GDM1 (cell line): ENCODE measurements around the gene CLEC16A.

Source experiments
- DNase-seq: peaks from one replicate; lab custom pipeline; 2025; lab: John Stamatoyannopoulos, UW

The CLEC16A gene

DNA sequence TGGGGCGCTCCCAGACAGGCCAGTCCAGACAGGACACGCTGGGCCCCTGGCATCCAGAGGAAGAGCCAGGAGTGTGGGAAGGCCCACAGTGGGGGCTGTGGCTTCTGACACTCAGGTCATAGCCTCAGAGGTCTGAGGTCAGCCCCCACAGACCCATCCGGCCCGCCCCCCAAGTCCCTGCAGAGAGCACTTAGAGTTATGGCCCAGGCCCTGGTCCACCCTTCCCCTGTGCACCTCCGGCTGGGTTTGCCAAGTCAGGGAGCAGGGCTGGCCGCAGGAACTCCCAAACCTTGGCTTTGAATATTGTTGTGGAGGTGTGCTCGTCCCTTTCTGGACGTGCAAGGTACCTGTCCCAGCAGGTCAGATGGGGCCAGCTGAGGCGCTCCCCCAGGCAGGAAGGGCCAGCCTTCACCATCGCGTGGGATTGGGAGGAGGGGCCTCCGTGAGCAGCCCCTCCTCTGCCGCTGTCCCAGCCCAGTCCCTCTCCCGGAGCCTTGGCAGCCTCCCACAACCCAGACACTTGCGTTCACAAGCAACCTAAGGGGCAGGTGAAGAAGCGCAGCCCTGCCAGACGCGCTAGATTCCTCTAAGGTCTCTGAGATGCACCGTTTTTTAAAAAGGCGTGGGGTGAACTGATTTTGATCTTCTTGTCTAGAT lies 237.0 kb downstream of the CLEC16A start:
- no peak for DNase-seq

DNA sequence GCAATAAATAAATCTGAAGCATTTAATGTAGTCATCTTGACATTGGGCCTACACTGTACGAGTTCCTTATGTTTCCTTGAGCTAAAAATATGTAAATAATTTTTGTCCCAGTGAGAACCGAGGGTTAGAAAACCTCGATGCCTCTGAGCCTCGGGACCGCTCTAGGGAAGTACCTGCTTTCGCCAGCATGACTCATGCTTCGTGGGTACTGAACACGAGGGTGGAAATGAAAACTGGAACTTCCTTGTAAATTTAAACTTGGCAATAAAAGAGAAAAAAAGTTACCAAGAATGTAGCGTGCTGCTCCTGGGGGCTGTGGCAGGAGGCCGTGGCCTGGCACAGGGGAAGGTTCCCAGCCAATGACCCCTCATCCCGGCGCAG lies 237.5 kb downstream of the CLEC16A start:
- peak; percentile 43 for DNase-seq

DNA sequence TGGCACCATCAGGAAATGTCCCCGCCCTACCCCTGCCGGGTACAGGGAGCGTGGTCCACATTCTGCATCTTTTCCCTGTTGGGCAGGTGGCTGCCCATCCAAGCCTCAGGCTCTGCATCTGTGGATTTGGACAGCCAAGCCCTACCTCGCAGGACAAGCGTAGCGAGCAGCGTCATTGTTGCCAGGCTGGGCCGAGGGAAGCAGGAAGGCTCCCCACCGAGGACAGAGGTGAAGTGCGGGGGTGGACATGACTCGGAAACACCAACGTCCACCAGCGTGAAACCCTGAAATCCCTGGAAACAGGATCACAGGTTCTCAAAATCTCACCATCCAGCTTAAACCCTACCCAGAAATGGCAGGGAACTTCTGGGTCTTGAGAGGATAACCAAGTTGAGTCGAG lies 238.0 kb downstream of the CLEC16A start:
- DNase-seq = no peak

DNA sequence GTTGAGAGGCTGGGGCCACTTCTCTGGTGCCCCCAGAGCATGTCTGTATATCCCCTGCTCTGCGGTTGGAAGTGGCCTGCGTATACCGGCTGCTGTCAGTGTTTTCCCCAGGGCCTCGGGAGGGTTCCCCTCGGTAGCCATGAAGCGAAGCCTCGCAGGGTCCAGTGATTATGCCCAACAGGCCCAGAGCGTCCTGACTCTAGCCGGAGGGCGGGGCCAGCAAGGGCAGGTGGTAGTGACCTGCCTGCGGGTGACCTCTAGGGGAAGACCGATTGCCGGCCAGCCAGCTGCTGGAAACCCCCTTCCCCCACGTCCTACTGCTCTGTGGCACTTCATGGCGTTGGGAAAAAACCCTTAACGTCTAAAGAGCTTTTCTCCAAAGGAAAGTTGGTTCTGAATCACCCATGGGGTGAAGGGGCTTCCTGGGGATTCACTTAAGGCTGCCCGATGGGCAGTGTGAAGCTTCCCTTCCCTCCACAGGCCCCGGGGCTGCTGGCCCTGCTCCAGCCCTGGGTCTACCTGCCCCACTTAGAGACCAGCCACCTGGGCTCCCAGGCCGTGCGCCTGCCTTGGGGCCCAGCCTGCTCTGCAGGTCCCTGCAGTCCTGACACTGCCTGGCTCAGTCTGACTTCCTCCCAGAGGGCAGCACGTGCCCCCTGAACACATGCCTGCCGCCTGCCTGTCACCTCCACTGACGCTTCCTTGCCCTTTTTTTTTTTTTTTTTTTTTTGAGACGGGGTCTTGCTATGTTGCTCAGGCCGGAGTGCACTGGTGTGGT lies 238.9 kb downstream of the CLEC16A start:
- no peak for DNase-seq

DNA sequence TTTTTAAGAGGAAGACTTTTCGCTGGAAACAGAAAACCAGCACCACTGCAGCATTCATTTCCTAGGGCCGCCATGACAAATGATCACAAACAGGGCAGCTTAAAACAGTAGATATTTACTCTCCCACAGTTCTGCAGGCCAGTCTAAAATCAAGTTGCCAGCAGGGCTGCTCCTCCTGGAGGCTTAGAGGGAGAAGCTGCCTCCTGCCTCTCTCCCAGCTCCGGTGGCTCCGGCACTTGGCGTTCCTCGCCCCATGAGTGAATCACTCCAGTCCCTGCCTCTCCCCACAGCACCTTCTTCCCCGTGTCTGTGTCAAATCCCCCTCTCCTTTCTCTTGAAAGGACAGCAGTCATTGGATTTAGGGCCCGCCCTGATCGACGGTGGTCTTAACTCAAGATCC lies 239.6 kb downstream of the CLEC16A start:
- no peak for DNase-seq

DNA sequence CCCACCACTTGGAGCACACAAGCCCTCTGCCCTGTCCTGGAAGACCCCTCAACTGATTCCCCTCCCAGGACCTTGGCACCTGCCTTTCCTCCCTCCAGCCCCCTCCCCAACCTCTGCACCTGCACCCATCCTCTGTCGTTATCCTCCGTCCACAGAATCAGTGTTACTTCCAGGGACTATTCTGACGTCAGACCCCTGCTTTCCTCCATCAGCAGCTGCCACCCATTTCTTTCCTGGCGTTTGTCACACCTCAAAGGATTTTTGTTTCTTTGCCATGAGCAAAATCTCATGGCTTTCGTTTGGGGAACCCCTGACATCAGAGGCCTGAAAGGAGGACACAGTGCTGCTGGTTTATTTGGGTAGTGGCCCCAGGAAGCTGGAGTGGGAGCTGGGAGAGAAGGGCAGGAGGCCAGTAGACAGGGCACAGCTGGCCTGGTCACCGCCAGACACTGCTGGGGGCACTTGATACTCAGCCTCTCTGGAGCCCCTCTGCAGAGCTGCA lies 243.2 kb downstream of the CLEC16A start:
- no peak for DNase-seq

DNA sequence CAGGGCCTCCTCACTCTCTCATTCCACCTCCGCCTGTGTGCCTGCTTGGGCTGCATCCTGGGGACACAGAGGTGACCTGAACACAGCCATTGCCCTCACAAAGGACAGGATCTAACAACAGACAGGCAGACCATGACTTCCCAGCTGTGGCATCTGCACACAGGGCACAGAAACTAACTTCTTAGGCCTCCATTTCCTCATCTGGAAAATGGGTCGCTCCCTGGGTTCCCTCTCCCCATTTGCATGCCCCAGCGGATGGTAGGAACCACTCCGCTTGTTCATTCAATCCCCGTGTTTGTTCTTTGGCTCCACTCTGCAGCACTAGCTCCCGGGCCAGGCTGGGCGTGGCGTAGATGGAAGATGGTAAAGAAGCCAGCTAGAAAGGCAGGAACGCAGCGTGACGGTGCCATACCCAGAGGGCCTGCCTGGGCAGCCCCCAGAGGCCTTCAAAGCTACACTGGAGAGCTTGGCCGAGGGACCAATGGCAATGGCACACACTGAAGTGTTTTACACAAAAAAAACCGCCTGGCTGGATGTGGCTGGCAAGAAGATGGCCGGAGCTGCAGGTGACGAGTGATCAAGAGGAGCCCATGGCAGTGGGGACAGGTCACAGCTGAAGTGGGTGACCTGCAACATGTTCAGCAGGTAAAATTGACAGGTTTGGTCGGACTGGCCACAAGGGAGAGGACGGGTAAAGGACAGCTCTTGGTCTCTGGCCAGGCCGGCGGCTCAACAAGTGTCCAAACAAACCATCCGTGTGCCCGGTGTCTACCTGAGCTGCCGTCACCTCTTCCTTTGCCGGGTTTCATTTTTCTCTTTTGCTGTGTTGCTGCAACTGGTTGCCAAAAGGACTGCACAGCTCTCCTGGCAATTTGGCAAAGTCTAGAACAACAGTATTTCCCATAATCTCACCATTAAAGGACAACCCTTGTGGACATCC lies 244.7 kb downstream of the CLEC16A start:
- DNase-seq = no peak

DNA sequence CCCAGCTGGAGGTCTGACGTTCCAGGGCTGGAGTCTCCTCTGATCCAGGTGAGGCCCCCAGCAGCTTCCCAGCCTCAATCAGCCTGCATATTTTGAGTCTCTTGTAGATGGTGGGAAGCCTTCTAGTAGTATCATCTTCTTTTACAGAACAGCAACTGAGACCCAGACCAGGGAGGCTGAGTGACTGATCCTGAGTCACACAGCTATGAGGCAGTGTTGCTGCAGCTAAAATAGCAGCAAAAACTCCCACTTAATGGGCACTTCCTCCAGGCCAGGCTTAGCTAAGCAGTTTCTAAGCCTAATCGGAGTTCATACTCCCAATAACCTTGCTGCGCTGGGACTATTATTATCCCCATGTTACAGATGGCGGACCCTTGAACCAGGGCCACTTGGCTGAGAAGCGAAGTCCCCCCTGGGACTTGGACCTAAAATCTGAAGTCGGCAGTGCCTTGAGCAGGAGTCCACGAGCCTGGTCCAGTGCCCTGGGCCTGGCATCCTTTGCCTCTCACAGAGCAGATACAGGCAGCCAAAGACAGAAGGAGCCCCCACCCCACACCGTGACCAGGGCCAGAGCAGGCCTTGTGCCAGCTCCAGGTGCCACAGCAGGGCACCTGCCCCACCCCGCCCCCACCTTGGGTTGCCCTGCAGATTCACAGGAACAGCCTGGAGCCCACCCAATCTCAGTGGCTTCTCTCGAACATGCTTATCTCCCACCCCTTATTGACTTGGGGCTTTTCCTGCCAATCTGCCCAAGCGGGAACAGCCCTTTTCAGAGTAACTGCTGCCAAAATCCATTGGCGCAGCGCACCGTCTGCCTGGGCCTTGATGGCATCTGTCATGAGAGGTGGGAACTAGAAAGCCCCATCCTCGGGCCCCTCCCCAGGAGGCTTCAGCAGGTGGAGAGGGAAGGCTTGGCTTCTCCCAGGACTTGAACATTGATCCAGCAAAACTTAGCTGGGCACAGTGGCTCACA lies 246.5 kb downstream of the CLEC16A start:
- no peak for DNase-seq

DNA sequence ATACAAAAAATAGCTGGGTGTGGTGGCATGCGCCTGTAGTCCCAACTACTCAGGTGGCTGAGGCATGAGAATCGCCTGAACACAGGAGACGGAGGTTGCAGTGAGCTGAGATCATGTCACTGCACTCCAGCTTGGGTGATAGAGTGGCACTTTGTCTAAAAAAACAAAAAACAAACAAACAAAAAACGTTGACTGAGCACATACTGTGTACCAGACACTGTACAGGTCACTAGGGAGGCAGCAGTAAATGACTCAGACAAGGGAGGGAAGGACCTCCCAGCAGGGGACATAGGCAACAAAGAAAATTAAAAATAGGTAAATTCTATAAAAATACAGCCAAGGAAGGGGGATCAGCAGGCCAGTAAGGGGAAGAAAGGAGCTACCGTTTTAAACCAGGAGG lies 247.3 kb downstream of the CLEC16A start:
- no peak for DNase-seq

DNA sequence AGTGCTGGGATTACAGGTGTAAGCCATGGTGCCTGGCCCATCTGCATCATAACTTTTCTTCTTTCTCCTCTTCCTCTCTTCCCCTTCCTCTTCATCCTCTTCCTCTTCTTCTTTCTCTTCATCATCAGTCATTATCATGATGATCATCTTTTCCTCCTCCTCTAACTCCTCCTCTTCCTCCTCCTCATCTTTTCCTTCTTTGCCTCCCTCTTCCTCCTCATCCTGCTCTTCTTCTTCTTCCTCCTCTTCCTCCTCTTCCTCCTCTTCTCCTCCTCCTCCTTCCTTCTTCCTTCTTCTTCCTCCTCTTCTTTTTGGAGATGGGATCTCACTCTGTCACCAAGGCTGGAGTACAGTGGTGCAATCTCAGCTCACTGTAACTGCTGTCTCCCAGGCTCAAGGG lies 249.1 kb downstream of the CLEC16A start:
- no peak for DNase-seq

DNA sequence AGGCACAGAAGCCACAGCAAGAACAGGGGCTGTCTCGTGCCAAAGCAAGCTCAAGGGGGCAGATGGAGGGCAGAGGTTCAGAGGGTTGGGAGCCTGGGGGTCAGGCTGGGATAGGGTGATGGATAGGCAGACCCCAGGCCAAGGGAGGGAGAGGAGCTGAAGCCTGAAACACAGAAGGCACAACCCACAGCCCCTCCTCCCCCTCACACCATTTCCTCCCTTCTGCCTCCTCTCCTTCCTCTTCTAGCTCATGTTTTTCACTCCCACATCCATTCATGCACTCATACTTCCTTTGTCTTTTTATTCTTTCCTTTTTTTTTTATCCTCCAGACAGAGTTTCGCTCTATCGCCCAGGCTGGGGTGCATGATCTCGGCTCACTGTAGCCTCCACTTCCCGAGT lies 250.5 kb downstream of the CLEC16A start:
- peak; percentile 20 for DNase-seq

DNA sequence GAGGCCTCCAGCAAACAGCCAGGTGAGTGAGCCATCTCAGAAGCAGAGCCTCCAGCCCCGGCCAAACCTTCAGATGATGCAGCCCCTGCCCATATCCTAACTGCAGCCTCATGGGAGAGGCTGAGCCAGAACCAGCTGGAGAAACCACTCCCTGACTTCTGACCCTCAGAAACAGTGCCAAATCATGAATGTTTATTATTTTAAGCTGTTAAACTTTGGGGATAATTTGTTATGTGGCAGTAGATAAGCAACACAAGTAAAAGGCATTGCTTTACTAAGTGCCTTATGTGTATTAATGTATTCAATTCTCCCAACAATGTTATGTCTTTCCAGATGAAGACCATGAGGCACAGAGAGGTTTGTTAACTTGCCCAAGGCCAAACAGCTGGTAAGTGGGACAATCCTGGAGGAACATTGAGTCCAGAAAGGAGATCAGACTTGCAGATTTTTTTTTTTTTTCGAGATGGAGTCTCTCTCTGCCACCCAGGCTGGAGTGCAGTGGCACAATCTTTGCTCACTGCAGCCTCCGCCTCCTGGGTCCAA lies 252.0 kb downstream of the CLEC16A start:
- DNase-seq = no peak

DNA sequence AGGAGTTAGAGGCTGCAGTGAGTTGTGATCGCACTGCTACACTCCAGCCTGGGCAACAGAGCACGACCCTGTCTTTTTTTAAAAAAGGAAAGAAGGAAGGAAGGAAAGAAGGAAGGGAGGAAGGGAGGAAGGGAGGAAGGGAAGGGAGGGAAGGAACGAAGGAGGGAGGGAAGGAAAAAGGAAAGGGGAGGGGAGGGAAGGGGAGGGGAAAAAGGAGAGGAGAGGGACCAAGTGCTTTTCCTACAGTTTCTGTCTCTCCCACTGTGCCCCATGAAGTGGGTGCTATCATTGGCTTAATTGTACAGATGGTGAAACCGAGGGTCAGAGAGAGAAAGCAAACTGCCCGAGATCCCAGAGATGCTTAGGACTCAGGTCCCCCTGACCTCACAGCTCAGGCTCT lies 254.0 kb downstream of the CLEC16A start:
- no peak for DNase-seq

DNA sequence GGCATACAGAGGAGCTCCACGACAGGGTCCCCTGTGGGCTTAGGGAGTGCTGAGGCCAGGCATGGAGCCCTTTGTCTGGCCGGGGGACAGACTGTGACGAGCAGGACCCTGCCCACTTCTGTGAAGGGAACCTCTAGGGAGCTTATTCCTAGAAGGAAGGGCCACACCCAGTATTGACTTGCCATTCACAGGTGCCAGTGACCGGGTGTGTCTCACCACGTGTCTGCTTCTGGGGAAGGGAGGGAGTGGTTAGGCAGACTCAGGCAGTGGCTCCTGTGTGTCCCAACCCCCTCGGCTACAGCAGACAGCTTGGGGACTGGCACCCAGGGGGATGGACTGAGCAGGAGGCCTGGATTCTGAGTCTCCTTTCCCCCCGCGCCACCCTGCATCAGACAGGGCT lies 254.5 kb downstream of the CLEC16A start:
- no peak for DNase-seq

DNA sequence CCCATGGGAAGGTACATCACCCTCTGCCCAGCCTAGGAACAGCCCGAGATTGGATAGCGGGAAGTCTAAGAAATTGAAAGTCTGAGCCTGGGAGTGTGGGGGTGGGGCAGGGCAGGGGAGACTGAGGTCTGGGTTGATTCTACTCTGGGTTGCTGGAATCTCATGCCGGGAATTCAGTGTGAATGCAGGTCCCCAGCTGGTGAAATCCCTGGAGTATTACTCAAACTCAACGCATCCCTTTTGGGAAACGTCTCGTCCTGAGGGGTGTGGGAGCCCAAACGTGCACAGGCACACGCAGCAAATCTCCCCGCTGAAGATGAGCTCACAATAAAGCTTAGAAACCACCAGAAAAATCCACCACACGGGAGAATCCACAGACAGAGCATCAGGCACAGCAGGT lies 256.2 kb downstream of the CLEC16A start:
- no peak for DNase-seq

DNA sequence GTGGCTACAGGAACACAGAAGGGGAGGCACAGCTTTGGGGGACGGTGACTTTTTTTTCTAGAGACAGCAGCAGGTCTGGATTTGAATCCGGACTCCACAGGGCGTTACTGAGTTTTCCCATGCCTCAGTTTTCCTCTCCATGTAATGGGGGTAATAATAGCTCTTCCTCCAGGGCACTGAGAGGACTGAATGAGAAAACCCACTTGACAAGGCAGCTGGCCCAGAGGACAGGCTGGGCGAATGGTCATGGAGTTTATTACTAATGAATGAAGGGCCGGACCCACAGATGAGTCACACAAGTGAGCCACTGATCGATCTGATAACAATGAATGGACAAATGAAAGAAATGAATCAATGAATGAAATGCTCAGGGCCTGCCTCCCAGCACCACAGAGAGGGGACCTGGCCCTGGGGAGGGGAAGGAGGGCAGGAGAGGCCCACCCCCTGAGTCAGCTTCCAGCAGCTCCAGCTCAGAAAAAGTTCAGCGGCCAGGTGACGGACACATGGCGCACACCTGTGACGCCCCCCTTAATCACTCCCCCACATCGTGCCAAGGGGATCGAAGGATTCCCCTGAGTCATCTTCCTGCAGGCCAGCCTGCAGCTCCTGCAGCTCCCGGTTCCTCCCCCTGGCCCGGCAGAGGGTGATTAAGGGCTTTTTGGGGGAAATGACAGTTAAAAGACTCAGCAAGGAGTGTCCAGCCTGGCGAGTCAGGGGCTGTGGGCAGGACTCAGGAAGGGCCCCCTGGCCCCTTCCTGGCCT lies 257.3 kb downstream of the CLEC16A start:
- peak; percentile 63 for DNase-seq

DNA sequence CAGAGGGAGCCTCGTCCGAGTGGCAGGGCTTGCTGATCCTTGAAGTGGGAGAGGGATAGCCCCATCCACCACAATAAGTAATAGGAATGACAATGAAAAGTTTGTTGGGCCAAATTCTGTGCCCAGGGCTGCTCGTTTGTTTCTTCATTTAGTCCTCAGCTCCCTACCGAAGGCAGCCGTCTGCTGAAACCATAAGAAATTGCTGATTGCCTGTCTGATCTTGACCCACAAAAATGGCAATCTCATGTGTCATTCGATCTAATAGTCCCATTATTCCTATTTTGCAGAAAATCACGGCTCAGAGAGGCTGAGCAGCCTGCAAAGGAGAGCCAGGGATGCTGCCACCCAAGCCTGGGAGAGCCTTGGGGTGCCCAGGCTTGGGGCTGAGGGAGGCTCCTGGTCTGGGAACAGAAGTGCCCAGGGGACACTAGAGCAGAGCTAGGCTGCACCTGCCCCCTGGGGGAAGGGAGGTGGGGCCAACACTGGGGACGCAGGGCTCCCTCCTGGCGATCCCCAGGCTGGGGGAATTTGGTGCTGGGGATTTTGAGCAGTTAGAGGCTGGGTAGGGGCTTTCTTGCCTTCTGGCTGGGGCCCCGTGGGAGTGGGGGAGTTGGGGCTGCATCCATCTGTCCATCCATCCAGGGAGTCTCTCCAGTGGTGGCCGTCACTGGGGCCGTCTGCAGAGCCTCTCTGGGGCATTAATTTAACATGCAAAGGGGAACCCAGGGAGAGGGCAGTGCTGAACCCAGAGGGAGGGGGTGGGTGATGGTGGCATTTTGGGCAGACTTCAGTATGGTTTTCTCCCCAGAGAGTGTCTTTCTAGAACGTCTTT lies 258.1 kb downstream of the CLEC16A start:
- no peak for DNase-seq

DNA sequence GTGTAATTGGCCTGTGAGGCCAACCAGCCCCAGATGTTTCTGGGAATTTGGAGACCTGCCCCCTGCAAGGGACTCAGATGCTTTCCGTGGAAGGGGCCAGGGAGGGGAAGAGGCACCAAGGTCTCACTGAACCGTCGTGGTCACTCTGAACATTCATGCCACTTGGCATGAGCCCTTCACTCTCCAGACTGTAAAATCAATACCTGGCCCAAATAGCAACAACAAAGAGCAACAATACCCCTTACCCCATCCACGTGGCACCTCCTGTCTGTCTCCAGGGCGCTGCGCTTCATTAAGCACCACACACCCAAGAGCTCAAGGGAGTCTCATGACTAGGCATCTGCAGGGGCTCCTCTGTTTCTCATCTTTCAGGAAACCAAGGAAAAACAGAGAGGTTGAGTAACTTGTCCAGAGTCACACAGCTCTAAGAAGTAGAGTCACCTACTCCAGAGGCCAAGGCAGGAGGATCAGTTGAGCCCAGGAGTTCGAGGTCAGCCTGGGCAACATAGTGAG lies 258.8 kb downstream of the CLEC16A start:
- no peak for DNase-seq

DNA sequence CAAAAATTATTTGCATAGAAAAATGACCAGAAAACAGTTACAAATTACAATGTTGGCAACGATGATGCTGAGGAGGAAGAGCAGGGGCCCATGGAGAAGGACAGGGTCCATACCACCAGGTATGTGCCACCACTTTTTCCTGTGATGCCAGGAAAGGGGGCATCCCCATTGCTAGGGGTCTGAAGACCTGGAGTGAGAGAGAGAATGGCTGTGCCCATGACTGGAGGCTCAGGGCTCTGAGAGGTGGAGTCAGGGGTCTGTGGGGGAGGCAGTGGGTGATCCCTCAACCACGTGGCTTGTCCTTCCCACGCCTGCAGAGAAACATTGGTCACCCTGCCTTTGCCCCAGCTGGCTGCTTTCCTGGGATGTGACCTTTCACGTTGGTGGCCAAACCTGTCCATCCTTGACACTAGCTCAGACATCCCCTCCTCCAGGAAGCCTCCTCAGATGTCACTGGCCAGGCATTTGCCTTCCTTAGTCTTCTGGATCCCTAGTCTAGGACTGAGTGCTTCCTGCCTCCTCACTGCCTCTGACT lies 260.2 kb downstream of the CLEC16A start:
- DNase-seq = no peak
